Stimulated activated CD8-positive, alpha-beta memory T cell treated with anti-CD3 and anti-CD28 coated beads, Interleukin-15, amount 100 ng/mL, for 4 hours (primary cell): ENCODE measurements around the gene SPIRE2.
"Not testable (repeated sequence)": the region's sequence is repeated elsewhere in the genome, so short reads cannot be mapped to it uniquely, and the experiment has no call there.

ENCODE experiments used
- DNase-seq, 2 donors: peaks; one replicate each; pipeline ENCODE4 v3.0.0-alpha.2; 2020; ENCODE audit warnings: low read depth in 2 of 2

SPIRE2 gene

GRCh38 chr16:89913408-89914387 is 85.4 kb downstream of the SPIRE2 start:
- no peak for DNase-seq

GRCh38 chr16:89914642-89915285 is 86.5 kb downstream of the SPIRE2 start:
- DNase-seq, result not testable (repeated sequence)

- no peak for DNase-seq
Measured at GRCh38 chr16:89915303-89916232, 87.3 kb downstream of the SPIRE2 start.

GRCh38 chr16:89917773-89918452 is 89.6 kb downstream of the SPIRE2 start:
- peak; percentile 36 to 61 for DNase-seq

GRCh38 chr16:89918453-89919347 is 90.4 kb downstream of the SPIRE2 start, which contains the start of gene MC1R:
MC1R (plus strand) TSS chr16:89918862; CDS start chr16:89919259, 397 bp downstream.
- DNase-seq, result no peak

- DNase-seq, result no peak
Measured at GRCh38 chr16:89919535-89920406, 91.5 kb downstream of the SPIRE2 start.

- no peak for DNase-seq
Measured at GRCh38 chr16:89920723-89921122, 92.4 kb downstream of the SPIRE2 start.
